ENCODE data around the gene JPH3. TPM values are rescaled to one million over a fixed set of nuclear protein-coding genes. Genes with fewer than 3 reads are reported as not detected.

Gene JPH3
- total RNA-seq, 6 experiments from 2014 or later = 0.07 to 0.12 TPM; not detected in 4

GRCh38 chr16:87692756-87693155 lies 90.4 kb downstream of the JPH3 start:
- ATAC-seq (peak in 1 of 4 donors; percentile 17), DNase-seq (no peak)
- no peak overlapping the region for H3K4me3 ChIP-seq
- no CpG with 5 or more reads among the region's 12 CpGs for WGBS (ENCODE audit: insufficient coverage, low coverage, low lambda C conversion rate, missing lambda C conversion rate)
- no peak overlapping the region for H3K27ac ChIP-seq
- H3K27me3 ChIP-seq = no peaks in the 10 kb centered on the region
- intact Hi-C loops (cut with DNase I) = no loop called here
- TF ChIP-seq POLR2A (IDR thresholded peaks at IDR 0.05) = no peak
- TF ChIP-seq, protein P1, sequence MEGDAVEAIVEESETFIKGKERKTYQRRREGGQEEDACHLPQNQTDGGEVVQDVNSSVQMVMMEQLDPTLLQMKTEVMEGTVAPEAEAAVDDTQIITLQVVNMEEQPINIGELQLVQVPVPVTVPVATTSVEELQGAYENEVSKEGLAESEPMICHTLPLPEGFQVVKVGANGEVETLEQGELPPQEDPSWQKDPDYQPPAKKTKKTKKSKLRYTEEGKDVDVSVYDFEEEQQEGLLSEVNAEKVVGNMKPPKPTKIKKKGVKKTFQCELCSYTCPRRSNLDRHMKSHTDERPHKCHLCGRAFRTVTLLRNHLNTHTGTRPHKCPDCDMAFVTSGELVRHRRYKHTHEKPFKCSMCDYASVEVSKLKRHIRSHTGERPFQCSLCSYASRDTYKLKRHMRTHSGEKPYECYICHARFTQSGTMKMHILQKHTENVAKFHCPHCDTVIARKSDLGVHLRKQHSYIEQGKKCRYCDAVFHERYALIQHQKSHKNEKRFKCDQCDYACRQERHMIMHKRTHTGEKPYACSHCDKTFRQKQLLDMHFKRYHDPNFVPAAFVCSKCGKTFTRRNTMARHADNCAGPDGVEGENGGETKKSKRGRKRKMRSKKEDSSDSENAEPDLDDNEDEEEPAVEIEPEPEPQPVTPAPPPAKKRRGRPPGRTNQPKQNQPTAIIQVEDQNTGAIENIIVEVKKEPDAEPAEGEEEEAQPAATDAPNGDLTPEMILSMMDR (IDR thresholded peaks at IDR 0.05) = no peak
- no peaks in the 10 kb centered on the region for H3K4me1 ChIP-seq
- no peaks in the 10 kb centered on the region for H3K36me3 ChIP-seq
- no peaks in the 10 kb centered on the region for H3K9me3 ChIP-seq

DNA sequence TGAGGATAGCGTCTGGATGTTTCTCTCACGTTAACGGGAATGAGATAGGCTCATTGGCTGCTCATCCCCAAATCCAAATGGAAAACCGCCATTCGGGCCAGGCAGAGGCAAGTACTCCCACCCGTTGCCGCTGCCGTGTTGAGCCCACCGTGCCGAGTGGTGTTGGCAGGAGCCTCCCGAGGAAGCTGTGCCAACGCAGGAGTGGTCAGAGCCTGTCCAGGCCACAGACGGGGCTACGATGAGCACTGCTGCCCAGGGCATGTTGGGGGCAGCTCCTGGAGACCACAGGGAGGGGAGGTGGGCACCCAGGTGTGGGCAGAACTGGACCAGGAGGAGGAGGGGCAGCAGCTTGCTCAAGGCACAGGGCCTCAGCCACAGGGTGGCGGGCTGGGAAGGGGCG lies 91.5 kb downstream of the JPH3 start:
- H3K36me3 ChIP-seq = no peaks in the 10 kb centered on the region
- H3K27ac ChIP-seq = no peak overlapping the region
- no peaks in the 10 kb centered on the region for H3K27me3 ChIP-seq
- no peaks in the 10 kb centered on the region for H3K9me3 ChIP-seq
- intact Hi-C loops (cut with DNase I) = no loop called here
- H3K4me1 ChIP-seq = no peaks in the 10 kb centered on the region
- WGBS (ENCODE audit: insufficient coverage, low coverage, low lambda C conversion rate, missing lambda C conversion rate) = 93% methylated on average over 10 of the region's 16 CpGs
- DNase-seq = no peak
- H3K4me3 ChIP-seq = no peak overlapping the region
- TF ChIP-seq POLR2A (IDR thresholded peaks at IDR 0.05) = no peak
- TF ChIP-seq, protein P1 (IDR thresholded peaks at IDR 0.05) = no peak
- no peak for ATAC-seq

DNA sequence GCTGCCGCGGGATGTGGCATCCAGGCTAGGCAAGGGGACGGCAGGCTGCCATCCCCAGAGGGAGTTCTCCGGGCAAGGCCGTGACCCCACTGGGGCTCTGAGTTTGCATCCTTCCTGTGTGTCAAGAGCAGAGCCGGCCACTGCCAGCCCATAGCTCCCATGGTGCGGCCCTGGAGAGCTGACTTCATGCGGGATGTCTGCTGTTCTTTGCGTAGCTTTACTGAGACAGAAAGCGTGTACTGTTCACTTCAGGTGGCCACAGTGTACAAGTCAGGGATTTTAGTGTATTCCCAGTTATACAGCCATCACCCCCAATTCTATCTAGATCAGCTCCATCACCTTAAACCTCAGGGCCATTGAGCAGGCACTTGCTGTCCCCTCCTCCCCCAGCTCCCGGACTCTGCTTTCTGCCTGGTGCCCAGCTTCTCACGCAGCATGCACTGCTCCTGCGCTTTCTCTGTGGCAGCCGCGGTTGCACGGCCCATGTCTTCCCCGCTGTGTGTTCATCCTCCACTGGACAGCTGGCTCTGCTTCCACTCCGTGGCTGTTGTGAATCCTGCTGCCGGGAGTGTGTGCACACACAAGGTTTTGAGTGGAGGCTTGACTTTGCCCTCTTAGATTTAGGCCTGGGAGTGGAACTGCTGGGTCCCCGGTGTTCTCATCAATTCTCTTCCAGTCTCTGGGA lies 92.3 kb downstream of the JPH3 start:
- Histone ChIP-seq H3K27me3 (no peaks in the 10 kb centered on the region), H3K36me3 (no peaks in the 10 kb centered on the region), H3K9me3 (no peaks in the 10 kb centered on the region), H3K4me1 (no peaks in the 10 kb centered on the region), H3K4me3 (no peak overlapping the region), H3K27ac (no peak overlapping the region)
- DNase-seq (no peak), ATAC-seq (no peak)
- intact Hi-C loops (cut with DNase I) = no loop called here
- 93% methylated on average over 3 of the region's 20 CpGs for WGBS (ENCODE audit: insufficient coverage, low coverage, low lambda C conversion rate, missing lambda C conversion rate)
- no peak for TF ChIP-seq POLR2A (IDR thresholded peaks at IDR 0.05)

GRCh38 chr16:87695534-87695933 lies 93.2 kb downstream of the JPH3 start:
- WGBS (ENCODE audit: insufficient coverage, low coverage, low lambda C conversion rate, missing lambda C conversion rate) = no CpG with 5 or more reads among the region's 12 CpGs
- intact Hi-C loops (cut with DNase I) = no loop called here
- no peak overlapping the region for H3K4me3 ChIP-seq
- H3K4me1 ChIP-seq = no peaks in the 10 kb centered on the region
- H3K27me3 ChIP-seq = no peaks in the 10 kb centered on the region
- no peak overlapping the region for H3K27ac ChIP-seq
- H3K36me3 ChIP-seq = no peaks in the 10 kb centered on the region
- no peak for ATAC-seq
- no peak for DNase-seq
- H3K9me3 ChIP-seq = no peaks in the 10 kb centered on the region
- TF ChIP-seq, protein P1 (IDR thresholded peaks at IDR 0.05) = no peak
- no peak for TF ChIP-seq POLR2A (IDR thresholded peaks at IDR 0.05)

DNA sequence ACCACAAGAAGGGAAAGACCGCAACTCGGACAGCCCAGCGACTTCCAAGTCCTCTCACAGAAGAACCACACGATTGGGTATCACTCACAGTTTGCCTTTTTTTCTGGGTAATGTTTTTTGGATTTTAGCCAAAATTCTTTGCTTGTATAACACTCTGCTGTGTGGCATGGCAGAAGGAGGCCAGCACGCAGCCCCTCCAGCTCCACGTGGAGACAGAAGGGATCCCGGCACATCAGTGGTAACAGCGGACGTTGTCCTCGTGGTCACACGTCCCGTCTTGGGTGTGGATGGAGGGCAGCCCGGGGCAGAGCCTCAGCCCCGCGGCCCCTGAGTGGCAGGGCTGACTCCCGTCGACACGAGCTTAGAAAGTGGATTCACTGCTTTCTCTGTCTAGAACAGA lies 94.4 kb downstream of the JPH3 start:
- no peak overlapping the region for H3K27ac ChIP-seq
- no peaks in the 10 kb centered on the region for H3K4me1 ChIP-seq
- 76% methylated on average over 3 of the region's 18 CpGs for WGBS (ENCODE audit: insufficient coverage, low coverage, low lambda C conversion rate, missing lambda C conversion rate)
- intact Hi-C loops (cut with DNase I) = no loop called here
- no peak for DNase-seq
- TF ChIP-seq, protein P1 (IDR thresholded peaks at IDR 0.05) = no peak
- TF ChIP-seq POLR2A (IDR thresholded peaks at IDR 0.05) = no peak
- H3K4me3 ChIP-seq = no peak overlapping the region
- no peaks in the 10 kb centered on the region for H3K9me3 ChIP-seq
- H3K36me3 ChIP-seq = no peaks in the 10 kb centered on the region
- H3K27me3 ChIP-seq = no peaks in the 10 kb centered on the region
- ATAC-seq = no peak
